SK-N-SH treated with all-trans-retinoic acid at 6 μM for 48 hours (cell line): ENCODE measurements around the gene GDF3.
"Not testable (repeated sequence)": the region's sequence is repeated elsewhere in the genome, so short reads cannot be mapped to it uniquely, and the experiment has no call there.

Source experiments
- BACH2 ChIP-seq: fragments of 250-450 bp; sonication (Bioruptor Pico); IDR thresholded peaks from 2 replicates; pipeline ENCODE4 v1.9.0; 2021; ENCODE audit warnings: mild to moderate bottlenecking, borderline replicate concordance
- CSDC2 ChIP-seq: fragments of 250-450 bp; sonication (Bioruptor Pico); IDR thresholded peaks from 2 replicates; pipeline ENCODE4 v1.5.0; 2020; ENCODE audit warnings: mild to moderate bottlenecking, moderate library complexity
- PATZ1 ChIP-seq: fragments of 250-450 bp; sonication (Bioruptor Pico); IDR thresholded peaks from 2 replicates; pipeline ENCODE4 v1.8.0; 2020; ENCODE audit warnings: mild to moderate bottlenecking, moderate library complexity, borderline replicate concordance
- PPARA ChIP-seq: fragments of 250-450 bp; sonication (Bioruptor Pico); IDR thresholded peaks from 2 replicates; pipeline ENCODE4 v1.5.0; 2020; ENCODE audit warnings: mild to moderate bottlenecking, borderline replicate concordance
- ZC3H10 ChIP-seq: fragments of 250-450 bp; sonication (Bioruptor Pico); IDR thresholded peaks from 2 replicates; pipeline ENCODE4 v1.5.1; 2021; ENCODE audit warnings: mild to moderate bottlenecking, moderate library complexity
- ZNF70 ChIP-seq: fragments of 450-650 bp; formaldehyde crosslinking; IDR thresholded peaks from 2 replicates; pipeline ENCODE4 v1.5.0; 2020; ENCODE audit warnings: mild to moderate bottlenecking, moderate library complexity
- TF ChIP-seq, protein P1 (sequence below): fragments of 250-450 bp; sonication (Bioruptor Pico); IDR thresholded peaks from 2 replicates; pipeline ENCODE4 v1.5.1; 2021; ENCODE audit warnings: mild to moderate bottlenecking, moderate library complexity

DNA sequence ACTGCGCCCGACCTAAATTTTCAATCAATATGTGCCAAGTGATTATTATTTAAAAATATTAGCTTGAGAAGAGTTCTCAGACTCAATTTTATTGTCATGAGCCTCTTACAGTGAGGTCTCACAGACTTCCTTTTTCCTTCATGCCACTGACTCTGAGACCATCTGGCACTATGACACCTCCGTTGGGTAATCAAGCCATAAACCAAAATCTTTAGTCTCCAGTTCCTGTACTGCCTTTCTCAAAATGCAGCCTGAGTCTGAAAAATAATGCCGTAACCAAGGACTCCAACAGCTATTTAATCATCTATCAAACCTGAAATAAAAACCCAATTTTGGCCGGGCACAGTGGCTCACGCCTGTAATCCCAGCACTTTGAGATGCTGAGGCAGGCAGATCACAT, 20.1 kb downstream of the GDF3 start:
- not testable (repeated sequence) for TF ChIP-seq CSDC2, PPARA, ZC3H10, ZNF70, PATZ1, BACH2 (CRISPR knock-in tag)
- TF ChIP-seq, protein P1, sequence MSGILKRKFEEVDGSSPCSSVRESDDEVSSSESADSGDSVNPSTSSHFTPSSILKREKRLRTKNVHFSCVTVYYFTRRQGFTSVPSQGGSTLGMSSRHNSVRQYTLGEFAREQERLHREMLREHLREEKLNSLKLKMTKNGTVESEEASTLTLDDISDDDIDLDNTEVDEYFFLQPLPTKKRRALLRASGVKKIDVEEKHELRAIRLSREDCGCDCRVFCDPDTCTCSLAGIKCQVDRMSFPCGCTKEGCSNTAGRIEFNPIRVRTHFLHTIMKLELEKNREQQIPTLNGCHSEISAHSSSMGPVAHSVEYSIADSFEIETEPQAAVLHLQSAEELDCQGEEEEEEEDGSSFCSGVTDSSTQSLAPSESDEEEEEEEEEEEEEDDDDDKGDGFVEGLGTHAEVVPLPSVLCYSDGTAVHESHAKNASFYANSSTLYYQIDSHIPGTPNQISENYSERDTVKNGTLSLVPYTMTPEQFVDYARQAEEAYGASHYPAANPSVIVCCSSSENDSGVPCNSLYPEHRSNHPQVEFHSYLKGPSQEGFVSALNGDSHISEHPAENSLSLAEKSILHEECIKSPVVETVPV (CRISPR knock-in tag) = not testable (repeated sequence)
